Measurements from ENCODE around the gene CPZ.
A peak's percentile ranks its signal among the peaks of the same experiment; 100 is the strongest.
"Not testable (repeated sequence)": the region's sequence is repeated elsewhere in the genome, so short reads cannot be mapped to it uniquely, and the experiment has no call there.

Gene CPZ

DNA sequence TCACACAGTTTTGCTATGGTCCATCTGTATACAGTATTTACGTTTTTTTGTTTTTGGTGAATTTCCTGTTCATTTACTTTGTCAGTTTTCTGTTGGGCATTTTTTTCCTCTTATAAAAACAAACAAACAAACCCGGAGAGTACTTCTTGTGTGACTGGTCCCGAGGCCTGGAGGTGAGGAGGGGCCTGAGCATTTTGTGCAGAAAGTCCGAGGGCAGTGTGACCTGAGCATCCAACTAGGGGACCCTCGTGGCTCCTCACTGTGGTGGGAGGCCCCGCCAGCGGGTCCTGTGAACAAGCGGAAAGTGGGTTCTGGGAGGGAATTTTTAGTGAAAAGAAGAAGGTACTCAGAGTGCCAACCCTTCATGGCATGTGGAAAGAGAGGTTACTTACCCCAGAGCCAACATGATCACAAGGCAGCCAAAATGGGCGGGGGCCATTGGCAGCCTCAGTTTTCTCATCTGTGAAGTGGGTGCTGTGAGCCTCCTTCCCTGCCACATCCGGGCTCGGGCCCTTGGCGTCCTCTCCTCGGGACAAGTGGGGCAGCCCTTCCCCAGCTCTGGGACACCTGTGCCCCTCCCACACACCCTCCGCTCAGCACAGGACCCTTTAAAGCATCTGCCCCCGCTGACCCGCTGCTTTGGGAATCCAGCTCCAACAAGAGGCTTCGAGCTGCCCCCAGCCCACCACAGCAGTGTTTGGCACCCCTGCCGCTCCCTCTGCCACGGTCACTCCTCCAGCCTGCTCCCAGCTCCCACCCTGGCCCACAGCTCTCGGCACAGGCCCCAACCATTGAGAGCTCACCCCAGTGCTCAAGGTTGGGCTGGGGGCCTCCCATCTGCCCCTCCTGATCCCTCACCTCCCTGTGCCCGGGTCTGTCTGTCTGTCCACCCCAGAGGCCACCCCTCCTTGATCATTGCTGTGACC is 35.2 kb upstream of the CPZ start:
- no peak for DNase-seq

DNA sequence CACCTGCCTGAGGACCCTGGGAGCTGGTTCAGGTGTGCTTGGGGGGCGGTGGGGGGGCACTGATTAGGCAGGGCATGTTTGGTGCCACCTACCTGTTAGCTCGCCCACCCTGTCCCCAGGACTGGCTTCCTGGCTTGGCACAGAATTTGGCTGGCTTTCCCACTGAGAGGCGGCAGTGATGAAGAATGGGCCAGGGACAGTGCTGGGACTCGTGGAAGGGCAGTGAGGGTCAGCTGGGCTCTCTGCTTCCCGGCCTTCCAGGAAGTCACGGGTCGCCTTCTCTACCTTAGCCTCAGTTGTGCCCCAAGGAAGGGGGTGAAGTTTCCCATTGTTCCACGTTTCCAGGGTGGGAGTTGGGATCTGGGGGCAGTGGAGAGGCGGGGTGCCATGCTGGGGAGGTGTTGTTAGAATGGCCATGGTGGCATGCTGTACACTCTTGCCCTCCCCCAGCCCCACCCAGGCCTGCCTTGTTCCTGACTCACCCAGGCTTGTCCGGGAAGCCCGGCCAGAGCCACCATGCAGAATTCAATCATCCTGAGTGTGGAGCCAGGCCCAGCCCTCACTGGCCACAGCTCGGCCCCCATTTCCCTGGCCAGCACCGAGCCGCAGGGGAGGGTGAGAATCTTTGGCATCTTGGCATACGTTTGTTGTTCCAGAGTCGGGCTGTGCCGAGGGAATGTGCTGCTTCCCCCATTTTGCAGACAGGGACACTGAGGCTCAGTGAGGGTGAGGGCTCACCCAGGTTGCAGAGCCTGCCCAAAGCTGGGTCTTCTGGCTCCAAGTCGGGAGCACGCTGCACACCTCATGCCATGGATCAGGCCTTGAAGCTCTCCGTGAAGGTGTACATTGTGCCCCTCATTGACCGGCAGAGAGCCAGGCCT is 34.2 kb upstream of the CPZ start:
- peak; percentile 32 for DNase-seq

DNA sequence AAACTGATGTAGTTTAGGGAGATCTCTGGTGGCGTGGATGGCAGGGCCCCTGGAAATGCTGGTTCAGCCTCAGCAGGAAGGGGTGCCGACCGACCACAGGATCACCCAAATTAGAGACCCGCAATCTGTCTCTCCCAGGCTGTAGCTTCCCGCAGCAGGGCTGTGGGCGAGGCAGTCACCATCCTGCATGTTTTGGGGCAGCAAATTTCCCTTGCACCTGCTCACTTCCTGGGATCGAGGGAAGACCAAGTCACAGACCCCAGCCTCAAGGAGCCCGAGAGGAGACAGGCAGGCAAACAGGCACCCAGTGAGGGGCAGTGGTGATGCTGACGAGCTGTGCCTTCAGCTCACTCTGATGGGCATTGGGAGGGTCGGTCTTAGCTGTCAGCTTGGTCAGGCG is 33.6 kb upstream of the CPZ start:
- no peak for DNase-seq

DNA sequence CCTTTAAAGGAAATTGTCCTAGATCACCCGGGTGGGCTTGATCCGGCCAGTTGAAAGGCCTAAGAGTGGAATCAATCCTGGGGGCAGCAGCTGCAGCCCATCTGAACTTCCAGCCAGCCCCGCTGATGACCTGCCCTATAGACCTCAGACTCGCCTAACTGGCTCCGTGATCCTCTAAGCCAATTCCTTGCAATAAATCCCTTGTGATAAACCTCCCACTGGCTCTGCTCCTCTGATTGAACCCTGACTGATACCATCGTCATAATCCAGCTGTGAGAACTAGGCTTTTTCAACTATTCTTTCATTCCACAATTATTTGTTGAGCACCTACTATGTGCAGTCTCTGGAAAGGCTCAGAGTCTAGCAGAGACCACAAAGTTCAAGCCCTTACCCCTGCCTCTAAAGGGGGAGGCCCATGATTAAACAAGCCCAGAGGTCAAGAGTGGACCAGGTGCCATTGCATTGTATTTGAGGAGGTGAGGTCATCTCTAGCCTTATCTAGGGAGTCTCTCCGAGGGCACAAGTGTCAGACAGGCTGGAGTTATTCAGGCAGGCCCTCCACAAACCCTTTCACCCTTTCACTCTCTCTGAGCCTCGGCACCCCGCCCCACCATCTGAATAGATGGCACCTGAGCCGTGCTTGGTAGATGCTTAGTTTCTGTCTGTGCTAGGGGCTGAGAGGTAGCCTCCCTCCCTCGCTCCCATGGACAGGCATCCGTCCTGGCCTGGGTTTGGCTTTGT is 32.9 kb upstream of the CPZ start:
- DNase-seq = no peak

DNA sequence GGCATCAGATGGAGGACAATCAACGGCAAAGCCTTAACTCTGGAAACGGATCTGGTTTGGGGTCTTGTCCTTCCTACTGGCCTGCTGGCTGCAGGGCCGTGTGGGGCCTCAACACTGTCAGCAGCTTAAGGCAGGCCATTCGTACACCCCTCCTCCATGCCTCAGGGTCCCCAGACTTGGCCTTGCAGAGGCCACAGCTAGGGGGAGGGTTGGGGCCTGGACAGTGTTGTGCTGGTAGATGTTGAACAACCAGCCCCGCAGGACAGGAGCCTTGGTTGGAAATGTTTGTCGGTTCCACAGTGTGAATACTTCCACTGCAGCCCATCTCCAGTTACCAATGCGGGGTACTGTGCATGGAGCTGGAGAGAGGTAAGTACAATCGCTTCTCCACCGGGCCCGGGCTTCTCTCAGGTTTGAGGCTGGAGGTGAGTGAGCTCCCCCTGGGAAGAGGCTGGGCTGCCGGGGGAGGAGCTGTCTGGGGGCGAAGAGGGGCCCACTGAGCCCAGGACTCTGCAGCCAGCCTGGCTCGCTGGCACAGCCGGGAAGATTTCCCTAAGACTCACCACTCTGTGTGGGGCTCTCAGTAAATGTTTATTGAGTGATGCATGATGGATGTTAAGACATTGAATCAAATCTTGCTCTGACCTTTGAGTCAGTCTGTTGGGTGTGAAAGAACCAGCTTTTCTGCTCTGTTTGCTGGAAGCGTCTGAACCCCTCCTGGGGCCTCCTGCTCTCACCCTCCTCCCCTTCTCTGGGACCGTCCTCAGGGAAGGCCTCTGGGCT is 32.1 kb upstream of the CPZ start:
- peak; percentile 60 for DNase-seq

DNA sequence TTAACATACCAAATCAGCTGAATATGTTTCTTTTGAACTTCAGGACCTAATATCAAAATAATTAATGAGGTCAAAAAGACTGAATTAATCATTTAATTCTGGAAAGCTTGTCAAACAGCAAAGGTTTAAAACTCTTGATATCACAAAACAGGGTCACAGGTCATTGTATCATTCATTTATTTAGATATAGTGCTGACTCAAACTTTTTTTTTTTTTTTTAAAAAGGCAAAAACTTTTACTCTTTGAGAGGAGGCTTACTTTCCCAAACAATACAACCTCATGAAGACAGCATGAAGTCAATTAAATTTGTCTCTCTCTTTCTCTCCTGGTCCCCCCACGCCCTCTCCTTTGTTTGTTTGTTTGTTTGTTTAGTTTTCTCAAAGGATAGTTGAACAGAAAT is 28.0 kb upstream of the CPZ start:
- no peak for DNase-seq

DNA sequence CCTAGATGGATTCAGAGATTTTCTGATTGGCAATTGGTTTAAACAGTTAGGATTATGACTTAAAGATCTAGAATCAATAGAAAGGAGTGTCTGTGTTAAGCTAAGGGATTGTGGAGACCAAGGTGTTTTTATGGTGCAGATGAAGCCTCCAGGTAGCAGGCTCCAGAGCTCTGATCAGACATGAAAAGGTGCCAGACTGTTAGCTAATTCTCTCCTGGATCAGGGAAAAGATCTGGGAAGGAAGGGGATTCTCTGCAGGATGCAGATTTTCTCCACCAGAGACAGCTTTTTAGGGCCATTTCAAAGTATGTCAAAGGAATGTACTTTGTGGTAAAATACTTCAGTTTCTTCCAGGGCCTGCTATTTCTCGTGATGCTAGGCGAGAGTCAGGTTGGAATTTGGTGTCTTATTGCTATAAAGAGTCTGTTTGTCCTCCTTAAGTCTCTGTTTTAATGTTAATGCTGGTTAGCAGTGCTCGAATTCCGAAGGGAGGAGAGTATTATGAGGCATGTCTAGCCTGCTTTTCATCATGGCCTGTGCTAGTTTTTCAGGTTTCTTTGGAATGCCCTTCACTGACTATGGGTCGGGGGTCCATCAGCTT is 24.4 kb upstream of the CPZ start:
- no peak for DNase-seq

DNA sequence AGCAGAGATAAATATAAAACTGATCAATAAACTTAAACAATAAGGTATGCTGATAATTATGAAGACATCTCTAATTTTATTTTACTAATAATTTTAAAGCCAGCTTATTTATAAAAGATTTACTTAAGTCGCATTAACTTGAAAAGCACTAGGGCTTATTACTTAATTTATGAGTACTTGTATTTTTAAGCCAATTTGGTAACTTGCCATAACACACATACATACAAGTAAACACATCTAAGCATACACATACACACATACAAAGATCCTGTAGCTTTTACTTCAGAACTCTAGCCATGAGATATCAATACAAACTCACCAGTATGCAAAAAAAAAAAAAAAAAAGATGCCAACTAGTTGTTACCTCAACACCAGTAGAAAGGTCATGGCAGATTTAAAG is 22.4 kb upstream of the CPZ start:
- no peak for DNase-seq

DNA sequence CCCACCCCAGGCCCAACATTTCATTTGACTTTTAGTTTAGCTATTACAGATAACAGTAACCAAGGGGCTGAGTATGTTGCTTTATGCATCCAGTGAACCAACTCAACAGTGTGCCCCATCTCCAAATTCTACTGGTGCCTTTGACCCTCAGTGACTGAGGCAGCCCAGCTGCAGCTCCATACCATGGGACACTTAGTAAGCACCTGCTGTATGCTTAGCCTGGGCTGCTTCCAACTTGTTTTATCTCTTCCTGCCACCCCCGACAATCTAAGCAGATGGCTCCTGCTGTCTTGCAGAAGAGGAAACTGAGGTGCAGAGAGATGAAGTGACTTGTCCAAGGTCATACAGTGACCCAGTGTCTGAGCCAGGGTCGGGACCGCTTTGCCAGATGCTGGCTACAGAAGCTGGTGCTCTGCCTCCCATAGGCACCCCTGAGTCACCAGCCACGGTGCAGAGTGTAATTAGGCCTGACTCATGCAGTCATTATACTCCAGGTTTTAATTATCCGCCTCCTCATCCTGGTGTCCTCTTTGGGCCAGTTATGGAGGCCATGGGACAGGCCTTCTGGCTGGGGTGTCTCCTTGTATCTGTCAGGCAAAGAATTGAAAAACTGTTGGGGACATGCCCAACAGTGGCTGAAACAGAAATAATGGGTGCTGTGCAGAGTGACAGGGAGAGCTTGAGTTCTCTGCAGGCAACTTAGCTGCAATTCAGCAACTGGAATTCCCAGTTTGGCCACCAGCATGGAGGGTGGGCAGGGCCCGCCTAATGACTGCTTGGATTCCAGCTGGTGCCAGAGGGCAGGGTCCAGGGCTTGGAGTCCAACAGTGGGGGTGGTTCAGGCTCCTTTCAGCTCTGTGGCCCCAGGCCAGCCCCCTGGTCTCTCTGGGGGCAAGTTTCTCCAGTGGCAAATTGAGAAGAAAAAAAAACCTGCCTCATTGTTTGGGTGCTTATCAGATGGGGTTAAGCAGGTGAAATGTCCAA is 20.6 kb upstream of the CPZ start:
- peak; percentile 24 for DNase-seq

DNA sequence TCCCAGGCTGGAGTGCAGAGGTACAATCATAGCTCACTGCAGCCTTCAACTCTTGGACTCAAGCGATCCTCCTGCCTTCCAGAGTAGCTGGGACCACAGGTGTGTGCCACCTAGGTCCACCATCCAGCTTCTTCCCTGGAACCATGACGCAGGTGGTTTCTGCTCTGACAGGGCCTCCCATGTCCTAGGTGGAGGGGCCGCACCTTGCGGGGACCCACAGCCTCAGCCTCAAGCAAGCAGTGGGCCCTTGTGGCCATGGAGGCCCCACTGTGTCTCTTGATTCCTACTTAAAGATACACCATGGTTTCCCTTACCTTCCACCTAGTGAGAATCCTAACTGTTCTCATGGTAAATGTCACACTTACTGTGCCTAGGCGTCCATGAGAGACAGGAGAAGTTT is 19.3 kb upstream of the CPZ start:
- DNase-seq = no peak

DNA sequence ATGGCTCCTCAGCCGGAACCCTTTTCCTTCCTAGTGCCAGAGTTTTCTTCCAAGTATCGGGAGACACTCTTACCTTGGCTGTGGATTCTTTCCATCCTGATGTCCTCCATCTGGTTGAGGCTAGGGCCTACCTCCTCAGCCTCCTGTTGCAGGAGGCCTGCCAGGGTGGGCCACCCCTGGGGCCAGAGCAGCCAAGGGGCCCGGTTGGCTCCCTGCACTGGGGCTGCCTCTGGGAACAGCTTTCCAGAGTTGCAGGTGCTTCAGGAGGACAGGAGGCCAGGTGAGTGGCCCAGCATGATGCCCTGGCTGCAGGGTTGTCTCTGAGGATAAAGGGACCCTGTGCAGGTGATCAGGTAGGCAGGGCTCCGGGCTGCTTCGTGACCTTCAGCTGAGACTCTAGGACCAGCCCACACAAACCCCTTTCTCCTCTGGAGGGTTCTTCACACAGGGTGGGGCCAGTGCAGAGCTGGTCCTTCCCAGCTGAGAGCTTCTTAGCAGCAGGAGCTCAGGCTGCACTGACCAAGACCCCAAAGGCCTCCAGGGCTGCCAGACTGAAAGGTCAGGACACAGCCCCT is 17.7 kb upstream of the CPZ start:
- no peak for DNase-seq

DNA sequence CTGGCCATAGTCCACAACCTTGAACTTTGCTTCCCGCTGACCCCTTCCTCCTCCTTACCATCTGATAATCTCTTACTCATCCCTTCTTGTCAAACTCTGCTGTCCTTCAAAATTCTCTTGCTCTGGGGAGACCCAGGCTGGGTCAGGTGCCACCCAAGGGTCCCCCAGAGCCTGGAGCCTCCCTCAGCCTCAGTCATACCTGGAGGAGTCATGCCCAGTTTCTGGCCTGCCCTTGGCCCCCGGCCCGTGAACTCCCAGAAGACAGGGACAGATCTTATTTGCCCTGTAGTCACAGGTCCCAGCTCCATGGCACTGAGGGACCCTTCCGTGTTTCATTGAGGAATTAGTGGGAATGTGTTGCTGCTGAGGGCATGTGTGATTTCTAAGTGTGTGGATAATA is 17.1 kb upstream of the CPZ start:
- no peak for DNase-seq

DNA sequence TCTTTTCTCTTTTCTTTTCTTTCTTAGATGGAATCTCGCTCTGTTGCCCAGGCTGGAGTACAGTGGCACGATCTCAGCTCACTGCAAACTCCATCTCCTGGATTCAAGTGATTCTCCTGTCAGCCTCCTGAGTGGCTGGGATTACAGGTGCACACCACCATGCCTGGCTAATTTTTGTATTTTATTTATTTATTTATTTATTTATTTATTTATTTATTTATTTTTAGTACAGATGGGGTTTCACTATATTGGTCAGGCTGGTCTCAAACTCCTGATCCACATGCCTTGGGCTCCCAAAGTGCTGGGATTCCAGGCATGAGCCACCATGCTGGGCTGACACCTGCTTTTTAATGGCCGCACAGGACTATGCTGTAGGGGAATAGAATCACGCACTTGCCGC is 16.0 kb upstream of the CPZ start:
- DNase-seq = not testable (repeated sequence)

DNA sequence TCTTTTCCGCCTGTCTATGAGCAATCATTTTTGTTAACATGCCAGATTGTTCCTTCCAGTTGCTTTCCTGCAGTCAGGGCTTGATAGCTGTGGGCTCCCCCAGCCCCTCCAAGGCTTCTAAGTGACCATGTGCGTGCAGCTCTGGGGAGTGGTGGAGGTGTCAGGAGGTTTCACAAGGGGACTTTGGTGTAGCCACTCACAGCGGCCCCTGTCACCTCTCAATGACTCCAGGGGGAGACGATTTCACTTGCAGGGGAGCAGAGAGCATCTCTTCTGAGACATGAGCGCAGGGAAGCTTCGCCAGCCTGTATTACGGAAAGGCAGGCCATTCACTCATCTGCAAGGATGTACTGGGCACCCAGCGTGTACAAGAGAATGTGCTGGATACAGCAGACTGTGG is 15.5 kb upstream of the CPZ start:
- DNase-seq = no peak

DNA sequence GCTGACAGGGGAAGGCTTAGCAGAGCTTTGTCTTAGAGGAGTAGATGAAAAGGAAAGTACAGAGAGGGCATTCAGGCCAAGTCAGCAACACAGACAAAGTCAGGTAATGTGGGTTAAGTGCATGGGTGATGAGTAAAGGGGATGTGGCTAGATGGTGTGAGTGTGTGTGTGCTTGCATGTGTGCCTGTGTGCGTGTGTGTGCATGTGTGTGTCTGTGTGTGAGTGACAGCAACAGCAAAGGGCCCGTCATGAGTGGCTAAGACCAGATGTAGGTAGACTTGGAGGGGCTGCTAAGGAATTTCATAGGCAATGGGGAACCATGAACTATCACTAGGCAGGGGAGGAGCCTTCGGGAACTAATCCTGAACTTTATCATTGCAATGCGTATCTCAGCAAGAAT is 14.6 kb upstream of the CPZ start:
- no peak for DNase-seq

DNA sequence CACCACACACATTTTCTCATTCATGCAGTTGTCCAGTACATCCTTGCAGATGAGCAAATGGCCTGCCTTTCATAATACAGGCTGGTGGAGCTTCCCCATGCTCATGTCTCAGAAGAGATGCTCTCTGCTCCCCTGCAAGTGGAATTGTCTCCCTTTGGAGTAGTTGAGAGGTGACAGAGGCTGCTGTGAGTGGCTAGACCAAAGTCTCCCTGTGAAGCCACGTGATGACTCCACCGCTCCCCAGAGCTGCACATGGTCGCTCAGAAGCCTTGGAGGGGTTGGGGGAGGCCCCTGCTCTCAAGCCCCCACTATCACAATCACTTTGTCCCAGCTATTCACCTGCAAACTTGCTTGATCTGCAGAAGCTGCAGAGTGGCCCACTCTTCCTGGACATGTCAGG is 13.8 kb upstream of the CPZ start:
- no peak for DNase-seq

DNA sequence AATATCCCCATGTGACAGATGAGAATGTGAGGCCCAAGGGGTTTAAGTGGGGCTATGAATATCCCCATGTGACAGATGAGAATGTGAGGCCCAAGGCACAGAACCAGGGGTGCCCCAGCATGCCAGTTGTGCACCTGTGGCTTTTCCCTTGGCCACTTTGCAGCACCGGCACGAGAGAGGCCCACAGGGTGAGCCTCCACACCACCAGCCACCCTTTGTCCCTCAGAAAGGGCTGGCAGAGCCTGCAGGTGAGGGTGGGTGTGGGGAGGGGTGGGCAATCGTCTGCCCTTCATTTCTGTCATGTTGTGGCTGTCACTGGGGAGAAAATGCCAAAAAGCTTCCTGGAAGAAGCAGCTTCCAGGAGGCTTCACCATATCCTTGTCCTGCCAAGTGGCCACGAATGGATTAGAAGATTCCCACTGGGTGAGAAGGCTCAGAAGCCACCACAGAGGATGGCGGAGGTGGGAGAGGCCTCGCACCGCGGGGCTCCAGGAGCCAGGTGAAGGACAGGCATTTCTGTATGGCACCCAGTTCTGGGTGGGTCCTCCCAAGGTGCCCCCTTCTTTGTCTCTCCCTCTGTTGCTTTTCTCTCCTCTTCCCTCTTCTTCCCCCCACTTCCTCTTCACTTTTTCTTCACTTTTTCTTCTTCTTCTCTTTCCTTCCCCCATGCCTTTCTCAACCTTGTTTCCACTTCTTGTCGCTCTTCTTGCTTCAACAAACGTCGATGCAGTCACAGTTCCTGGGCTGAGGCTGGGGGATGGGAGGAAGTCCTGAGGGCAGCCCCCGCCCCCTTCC is 12.8 kb upstream of the CPZ start:
- no peak for DNase-seq

DNA sequence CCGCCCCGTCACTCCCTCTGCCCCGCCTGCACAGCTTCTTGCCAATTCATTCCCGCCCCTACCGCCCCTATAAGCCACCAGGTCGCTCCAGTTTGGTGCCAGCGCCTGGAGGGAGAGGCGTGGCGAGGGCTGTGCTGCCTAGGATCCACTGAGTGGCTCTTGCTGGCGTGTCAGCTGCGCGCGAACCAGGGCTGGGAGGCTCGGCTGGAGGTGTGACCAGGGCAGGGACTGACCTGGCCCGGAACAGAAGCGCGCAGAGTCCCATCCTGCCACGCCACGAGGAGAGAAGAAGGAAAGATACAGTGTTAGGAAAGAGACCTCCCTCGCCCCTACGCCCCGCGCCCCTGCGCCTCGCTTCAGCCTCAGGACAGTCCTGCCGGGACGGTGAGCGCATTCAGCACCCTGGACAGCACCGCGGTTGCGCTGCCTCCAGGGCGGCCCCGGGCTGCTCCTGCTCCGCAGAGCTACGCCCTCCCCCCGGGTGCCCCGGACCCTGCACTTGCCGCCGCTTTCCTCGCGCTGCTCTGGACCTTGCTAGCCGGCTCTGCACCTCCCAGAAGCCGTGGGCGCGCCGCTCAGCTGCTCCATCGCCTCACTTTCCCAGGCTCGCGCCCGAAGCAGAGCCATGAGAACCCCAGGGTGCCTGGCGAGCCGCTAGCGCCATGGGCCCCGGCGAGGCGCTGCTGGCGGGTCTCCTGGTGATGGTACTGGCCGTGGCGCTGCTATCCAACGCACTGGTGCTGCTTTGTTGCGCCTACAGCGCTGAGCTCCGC is 12.1 kb upstream of the CPZ start, which contains the start of gene GPR78:
Gene GPR78 (plus strand): TSS at position 72 of the 773 bp plus-strand sequence. CDS start 591 bp downstream, at position 663.
- peak; percentile 26 for DNase-seq
